HCEC 1CT (cell line): ENCODE measurements around the gene TNFAIP3.
A peak's percentile ranks its signal among the peaks of the same experiment; 100 is the strongest.
"Not testable (repeated sequence)": the region's sequence is repeated elsewhere in the genome, so short reads cannot be mapped to it uniquely, and the experiment has no call there.

Source experiments
- DNase-seq: peaks from one replicate; pipeline ENCODE4 v3.0.0-alpha.2; 2017

The TNFAIP3 gene

DNA sequence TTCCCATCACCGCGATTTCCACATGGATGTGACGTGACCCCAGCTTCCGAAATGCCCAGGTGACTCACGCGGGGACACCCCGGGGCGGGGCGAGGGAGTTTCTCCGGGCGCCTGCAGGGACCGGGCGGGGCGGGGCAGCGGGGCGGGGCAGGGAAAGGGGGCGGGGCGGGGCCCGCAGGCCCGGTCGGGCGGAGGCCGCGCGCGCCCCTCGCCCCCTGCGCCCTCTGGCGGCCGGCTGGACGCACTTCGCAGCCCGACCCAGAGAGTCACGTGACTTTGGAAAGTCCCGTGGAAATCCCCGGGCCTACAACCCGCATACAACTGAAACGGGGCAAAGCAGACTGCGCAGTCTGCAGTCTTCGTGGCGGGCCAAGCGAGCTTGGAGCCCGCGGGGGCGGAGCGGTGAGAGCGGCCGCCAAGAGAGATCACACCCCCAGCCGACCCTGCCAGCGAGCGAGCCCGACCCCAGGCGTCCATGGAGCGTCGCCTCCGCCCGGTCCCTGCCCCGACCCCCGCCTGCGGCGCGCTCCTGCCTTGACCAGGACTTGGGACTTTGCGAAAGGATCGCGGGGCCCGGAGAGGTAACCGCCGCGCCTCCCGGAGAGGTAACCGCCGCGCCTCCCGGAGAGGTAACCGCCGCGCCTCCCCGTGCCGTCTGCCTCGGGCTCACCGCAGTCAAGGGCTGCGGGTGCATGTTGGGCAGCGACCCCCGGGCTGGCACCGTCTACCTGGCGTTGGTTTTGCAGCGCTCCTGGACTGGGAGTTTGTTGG lies at the start of gene TNFAIP3:
TNFAIP3 (plus strand) TSS at position 346 of the 771 bp plus-strand sequence. CDS start 3,969 bp downstream, outside the sequence.
- peak; percentile 91 for DNase-seq

DNA sequence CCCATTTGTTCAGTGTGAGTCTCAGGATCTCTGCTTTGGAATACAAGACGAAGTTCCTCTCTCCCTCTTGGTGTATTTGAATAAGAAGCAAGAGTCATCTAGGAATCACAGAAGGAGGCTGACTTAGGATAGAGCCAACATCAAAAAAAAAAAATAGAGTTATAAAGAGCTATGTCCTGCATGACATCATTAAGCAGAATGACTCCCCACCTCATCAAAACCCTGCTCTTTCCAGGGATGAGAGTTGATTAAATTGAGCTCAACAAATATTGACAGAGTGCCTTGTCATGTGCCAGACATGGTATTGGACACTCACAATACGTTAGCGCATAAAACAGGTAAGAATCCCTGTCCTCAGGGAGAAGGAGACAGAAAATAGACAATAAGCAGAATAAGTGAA lies 48.6 kb upstream of the TNFAIP3 start:
- DNase-seq = no peak

DNA sequence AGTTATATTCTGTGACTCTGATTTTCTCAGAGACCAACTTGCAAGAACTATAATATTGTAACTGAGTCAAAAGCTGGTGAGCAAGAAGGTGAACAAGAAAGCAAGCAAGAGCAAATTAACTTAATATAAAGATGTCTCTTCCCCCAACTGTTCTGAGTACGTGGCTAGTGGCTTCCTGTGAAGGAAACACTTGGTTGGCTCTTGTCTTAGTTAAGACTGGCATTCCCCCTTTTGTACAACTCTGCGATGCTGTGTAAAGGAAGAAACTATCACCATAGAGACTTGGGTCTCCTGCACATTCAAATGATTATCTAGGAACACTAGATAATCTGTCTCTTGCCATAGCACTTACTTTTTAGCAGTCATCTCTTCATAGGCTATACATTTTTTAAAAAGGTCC lies 47.3 kb upstream of the TNFAIP3 start:
- no peak for DNase-seq

DNA sequence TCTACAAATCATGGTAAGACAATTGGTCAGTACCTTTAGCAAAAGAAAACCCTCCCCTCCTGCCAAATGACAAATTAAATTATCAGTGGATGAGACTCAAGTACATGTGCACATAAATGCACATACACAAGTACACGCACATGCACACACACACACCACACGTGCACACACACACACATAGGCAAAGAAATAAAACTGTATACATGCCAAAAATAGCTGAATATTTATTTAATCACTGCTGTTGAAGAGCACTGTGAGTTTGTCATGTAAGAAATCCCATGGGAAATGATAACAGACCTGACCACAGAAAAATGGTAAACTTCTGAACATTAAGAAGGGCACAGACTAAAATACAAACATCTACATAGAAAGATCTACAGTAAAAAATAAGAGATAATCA lies 46.6 kb upstream of the TNFAIP3 start:
- DNase-seq = peak; percentile 23

DNA sequence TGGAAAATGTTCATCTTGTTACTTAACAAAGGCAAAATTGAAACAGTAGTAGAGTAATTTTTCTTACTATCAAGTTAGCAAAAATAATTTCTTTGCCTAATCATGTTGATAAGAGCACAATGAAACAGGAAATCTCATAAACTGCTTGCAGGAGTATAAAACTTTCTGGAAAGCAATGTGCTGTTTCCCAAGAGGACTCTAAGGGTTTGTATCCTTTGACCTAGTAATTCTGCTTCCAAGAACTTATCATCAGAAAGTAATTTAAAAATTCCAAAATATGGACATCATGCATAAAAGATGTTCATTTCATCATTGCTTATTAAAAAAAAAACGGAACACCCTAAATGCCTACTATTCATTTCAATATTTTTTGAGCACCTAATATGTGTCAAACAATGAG lies 46.1 kb upstream of the TNFAIP3 start:
- peak; percentile 69 for DNase-seq

DNA sequence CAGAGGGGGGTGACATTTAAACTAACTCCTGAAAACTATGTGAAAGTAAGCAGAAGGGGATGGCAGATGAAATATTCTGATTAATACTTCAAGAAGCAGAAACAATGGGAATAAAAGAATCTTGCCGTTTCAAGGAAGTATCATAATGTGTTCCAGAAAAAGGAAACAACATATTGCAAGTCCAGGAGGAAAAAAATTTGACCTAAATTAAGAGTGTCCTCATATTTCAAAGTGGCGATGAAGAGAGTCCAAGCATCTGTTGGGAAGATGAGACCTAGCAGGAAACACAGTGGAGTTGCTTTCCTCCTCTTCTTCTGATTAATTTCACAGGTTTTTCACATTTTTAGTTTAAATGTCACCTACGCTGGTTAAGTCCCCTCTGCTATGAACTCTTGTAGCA lies 45.6 kb upstream of the TNFAIP3 start:
- DNase-seq = no peak

DNA sequence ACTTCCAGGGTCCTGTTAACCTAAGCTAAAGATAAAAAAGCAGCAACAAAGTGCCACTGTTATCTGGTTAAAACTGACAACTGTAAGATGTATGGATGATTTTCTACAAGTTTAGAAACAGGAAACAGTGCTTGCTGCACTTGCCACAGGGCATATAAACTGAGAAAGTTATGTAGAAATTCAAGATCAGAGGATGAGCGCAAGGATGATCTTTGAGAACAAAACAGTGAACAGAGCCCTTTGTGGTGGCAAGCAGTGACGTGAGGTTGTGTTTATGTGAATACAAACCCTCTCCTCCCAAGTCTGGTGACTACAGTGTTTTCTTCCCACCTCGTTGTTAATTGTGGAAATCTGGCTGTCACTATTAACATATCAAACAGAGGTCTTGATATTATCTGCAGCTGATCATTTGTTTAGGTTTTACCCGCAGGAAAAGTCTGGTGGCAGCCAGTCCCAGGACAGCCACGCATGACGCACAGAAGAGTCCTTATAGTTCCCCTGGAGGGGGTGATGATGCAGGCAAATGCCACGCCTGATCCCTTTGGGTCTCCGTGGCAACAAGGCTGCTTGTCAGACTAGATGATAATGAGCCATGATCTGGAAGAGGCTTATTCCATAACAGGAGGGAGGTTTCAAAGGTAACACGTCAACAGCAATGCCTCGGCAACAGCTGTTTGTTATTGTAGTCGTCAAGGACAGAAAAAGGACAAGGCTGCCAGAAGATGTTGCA lies 43.1 kb upstream of the TNFAIP3 start:
- DNase-seq = peak; percentile 49

DNA sequence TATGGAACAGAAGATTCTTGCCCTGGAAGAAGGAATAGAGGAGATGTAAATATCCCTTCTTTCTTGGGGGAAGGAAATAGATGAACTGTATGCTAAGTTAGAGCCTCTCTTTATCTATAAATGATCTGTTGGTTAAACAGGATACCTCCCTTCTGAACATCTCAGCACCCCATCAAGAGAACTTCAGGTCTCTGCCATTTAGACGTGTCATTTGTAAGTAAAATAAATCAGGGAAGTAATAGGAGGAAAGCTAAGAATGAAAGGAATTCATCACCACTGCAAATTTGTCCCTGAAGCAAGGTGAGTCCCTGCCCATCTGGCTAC lies 42.5 kb upstream of the TNFAIP3 start:
- DNase-seq = no peak

DNA sequence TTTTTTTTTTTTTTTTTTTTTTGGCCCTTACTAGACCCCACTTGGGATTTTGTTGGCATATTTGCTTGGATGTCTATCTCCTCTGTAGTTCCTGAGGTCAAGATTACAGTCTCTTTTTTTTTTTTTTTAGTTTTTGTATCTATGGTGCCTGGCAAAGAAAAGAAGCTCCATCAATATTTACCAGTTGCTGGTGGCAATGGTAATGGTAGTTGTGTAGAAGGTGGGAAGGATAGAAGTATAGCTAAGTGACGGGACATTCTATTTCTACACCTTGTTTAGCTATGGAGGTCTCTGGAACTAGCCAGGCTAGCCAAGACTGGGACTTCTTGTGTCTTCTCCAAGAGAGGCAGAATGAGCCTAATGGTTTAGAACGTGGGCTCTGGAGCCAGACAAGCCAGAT lies 42.2 kb upstream of the TNFAIP3 start:
- no peak for DNase-seq

DNA sequence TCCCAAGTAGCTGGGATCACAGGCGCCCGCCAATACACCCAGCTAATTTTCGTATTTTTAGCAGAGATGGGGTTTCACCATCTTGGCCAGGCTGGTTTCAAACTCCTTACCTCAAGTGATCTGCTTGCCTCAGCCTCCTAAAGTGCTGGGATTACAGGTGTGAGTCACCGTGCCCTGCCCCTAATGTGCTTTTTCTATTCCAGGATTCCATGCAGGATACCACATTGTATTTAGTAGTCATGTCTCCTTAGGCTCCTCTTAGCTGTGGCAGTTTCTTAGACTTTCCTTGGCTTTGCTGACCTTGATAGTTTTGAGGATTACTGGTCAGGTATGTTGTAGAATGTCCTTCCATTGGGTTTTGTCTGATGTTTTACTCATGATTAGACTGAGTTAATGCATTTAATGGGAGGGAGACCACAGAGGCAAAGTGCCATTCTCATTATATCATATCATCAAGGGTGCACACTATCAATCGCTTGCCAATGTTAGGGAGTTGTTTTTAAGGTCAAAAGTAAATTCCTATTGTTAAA lies 39.6 kb upstream of the TNFAIP3 start:
- DNase-seq = no peak

DNA sequence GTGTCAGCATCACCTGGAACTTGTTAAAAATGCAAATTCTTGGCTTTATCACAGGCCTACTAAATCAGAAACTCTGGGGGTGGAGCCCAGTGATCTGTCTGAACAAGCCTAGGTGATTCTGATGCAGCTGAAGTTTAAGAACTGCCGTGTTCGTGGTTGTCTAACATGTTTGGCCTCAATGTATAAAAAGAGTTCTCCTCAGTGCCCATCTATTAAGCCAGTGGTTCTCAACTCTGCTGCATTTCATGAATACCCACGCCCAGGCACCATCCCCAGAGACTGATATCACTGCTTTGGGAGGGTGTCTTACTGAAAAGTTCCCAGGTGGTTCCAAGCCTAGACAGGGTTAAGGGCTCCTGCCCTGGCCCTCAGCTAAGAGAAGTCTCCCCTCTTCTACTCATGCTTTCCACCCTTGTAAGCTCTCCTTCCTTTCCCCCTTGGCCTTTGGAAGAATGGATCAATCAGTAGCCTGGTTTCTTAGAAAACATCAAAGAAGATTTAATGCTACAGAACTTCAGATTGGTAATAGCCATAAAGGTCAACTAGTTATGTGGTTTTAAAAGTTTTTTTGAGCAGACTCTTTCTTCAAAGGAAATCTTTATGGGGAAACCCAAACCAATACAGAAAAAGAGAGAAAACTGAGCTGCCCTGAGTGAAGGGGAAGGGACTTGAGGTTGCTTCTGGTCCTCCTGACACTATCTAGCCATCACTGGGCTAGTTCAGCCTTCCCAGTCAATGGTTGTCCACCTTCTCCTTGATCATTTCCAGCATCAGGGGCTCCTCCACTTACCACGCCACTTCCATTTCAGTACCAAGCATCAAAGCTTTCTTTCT lies 38.9 kb upstream of the TNFAIP3 start:
- DNase-seq = no peak

DNA sequence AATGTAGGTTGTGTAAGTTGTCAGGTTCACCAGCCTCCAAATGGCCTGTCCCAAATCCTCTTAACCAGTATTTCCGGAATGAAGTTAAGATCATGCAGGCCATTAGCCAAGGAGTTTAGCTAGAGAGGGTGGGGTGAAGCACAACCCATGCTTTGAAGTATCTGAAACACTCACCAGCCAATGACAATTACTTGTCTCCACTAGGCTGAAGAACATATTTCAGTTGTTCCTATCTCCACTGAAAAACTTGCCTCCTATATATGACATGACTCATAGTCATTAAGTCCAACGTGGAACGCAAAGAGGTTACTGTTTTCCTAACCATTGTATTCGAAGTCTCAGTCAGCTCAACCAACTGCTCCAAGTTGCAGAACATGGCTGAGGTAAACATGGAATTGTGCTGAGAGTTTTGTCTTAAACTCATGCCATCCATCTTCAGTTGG lies 37.4 kb upstream of the TNFAIP3 start:
- no peak for DNase-seq

DNA sequence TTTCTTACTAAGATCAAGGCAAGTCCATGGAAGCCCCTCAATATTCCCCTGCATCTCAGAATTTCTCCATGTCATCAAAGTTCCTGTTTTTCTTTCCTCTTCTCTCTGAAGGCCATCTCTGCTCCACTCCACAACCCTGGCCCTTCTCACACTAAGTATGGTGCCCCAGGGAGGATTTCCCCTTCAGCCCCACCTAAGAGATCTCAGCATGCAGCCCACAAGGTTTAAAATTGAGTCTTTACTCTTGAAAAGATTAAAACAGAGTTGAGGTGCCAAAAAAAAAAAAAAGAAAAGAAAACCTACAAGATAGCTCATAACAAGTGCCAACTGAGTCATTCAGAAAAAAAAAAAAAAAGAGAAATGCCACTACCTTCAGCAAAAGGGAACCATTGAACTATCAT lies 36.5 kb upstream of the TNFAIP3 start:
- no peak for DNase-seq

DNA sequence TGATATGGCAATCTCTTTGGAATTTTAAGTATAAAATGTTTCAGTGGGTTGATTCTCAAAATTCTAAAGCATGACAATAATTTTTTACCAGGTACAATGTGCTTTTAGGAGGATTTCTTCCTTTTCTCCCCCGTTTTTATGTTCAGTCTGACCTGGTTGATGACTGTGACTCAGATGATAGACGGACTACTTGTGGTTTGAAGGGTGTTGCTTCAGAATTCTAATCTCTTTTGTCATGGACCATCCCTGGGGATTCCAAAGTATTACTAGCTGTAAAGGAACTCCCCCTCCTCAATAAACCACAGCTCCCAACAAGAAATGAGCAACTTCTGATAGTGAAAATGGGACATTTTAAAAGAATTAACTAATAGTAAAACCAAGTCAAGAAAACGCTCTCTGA lies 34.9 kb upstream of the TNFAIP3 start:
- peak; percentile 88 for DNase-seq

DNA sequence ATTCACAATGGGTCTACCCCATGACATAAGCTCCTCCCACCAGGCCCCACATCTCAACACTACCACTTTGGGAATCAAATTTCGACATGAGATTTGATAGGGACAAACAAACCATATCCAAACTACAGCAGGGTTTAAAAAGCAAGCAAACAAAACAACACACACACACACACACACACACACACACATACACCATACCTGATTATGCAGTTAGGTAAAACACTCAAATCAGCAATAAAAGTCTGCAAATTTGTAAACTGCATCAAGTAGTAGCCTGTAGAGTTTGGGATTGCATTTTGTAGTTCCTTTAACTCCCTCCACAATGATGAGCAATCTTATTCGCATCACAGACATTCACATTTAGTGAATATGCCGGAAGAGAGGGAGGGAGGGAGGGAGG lies 32.6 kb upstream of the TNFAIP3 start:
- DNase-seq = no peak

DNA sequence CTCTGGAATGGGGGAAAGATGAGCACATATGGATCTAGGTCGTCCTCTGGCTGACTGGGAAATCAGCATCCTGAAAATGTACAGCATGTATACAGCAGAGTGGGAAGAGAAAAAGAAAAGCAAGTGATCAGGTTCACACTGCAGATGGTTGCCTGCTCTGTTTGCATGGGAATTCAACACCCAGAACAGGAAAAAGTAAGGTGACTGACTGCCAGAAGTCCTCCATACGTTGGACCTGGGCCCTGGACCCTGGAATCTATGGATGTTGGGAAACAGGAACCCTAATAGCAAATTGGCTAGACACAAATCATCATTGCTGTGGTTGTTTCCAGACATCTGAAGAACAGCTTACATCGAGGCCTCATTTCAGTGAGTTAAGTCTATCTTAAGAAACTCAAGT lies 30.3 kb upstream of the TNFAIP3 start:
- no peak for DNase-seq

DNA sequence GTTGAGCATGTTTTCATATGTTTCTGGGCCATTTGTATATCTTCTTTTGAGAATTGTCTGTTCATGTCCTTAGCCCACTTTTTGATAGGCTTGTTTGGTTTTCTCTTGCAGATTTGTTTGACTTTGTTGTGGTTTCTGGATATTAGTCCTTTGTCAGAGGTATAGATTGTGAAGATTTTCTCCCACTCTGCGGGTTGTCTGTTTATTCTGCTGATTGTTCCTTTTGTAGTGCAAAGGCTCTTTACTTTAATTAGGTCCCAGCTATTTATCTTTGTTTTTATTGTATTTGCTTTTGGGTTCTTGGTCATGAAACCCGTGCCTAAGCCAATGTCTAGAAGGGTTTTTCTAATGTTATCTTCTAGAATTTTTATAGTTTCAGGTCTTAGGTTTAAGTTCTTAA lies 29.0 kb upstream of the TNFAIP3 start:
- not testable (repeated sequence) for DNase-seq

DNA sequence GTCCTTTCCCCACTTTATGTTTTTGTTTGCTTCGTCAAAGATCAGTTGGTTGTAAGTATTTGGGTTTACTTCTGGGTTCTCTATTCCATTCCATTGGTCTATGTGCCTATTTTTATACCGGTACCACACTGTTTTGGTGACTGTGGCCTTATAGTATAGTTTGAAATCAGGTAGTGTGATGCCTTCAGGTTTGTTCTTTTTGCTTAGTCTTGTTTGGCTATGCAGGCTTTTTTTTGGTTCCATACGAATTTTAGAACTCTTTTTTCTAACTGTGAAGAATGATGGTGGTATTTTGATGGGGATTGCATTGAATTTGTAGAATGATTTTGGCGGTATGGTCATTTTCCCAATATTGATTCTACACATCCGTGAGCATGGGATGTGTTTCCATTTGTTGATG lies 28.5 kb upstream of the TNFAIP3 start:
- DNase-seq = not testable (repeated sequence)

DNA sequence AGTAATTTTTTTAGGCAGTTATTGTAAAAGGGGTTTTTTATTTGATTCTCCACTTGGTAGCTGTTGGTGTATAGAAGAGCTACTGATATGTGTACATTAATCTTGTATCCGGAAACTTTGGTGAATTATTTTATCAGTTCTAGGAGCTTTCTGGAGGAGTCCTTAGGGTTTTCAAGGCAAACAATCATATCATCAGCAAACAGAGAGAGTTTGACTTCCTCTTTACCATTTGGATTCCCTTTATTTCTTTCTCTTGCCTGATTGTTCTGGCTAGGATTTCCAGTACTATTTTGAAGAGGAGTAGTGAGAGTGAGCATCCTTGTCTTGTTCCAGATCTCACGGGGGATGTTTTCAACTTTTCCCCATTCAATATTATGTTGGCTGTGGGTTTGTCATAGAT lies 28.0 kb upstream of the TNFAIP3 start:
- DNase-seq = no peak

DNA sequence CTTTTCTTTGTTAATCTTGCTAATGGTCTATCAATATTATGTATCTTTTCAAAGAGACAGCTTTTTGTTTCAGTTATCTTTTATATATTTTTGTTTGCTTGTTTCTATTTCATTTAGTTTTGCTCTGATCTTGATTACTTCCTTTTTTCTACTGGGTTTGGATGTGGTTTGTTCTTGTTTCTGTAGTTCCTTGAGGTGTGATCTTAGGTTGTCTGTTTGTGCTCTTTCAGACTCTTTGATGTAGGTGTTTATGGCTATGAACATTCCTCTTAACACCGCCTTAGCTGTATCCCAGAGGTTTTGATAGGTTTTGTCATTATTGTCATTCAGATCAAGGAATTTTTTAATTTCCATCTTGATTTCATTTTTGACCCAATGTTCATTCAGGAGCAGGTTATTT lies 26.8 kb upstream of the TNFAIP3 start:
- no peak for DNase-seq

DNA sequence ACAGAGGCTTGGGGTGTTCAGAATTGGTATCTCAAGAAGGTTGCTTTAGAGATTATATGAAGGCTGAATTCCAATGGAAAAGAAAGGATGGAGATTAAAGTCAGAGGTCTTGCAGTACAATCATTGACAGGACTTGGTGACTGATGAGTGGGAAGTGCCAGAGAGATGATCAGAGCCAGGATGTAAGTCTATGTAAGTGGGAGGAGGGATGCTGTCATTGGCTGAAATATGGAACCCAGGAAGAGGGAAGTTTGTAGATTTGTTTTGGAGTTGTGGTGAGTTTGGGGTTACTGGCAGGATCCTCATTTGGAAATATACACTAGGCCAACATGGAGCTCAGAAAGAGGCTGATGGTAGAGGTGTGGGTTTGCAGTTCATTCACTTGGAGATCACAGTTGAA lies 23.8 kb upstream of the TNFAIP3 start:
- DNase-seq = no peak

DNA sequence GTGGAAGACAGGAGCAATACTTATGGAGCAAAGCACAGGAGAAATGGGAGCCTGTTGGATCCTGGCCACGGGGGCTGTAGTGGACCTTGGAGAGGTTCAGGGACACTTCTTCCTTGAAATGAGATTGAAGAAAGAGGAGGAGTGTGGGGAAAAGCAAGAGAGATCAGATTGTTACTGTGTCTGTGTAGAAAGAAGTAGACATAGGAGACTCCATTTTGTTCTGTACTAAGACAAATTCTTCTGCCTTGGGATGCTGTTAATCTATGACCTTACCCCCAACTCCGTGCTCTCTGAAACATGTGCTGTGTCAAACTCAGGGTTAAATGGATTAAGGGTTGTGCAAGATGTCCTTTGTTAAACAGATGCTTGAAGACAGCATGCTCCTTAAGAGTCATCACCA lies 22.7 kb upstream of the TNFAIP3 start:
- not testable (repeated sequence) for DNase-seq

DNA sequence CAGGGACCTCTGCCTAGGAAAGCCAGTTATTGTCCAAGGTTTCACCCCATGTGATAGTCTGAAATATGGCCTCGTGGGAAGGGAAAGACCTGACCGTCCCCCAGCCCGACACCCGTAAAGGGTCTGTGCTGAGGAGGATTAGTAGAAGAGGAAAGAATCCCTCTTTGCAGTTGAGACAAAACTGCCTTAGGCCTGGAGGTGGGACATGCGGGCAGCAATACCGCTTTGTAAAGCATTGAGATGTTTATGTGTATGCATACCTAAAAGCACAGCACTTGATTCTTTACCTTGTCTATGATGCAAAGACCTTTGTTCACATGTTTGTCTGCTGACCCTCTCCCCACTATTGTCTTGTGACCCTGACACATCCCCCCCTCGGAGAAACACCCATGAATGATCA lies 22.3 kb upstream of the TNFAIP3 start:
- DNase-seq = not testable (repeated sequence)
